ENCODE data around the gene DMXL2. TPM values are rescaled to one million over a fixed set of nuclear protein-coding genes. Genes with fewer than 3 reads are reported as not detected.

DMXL2 gene, protein sequence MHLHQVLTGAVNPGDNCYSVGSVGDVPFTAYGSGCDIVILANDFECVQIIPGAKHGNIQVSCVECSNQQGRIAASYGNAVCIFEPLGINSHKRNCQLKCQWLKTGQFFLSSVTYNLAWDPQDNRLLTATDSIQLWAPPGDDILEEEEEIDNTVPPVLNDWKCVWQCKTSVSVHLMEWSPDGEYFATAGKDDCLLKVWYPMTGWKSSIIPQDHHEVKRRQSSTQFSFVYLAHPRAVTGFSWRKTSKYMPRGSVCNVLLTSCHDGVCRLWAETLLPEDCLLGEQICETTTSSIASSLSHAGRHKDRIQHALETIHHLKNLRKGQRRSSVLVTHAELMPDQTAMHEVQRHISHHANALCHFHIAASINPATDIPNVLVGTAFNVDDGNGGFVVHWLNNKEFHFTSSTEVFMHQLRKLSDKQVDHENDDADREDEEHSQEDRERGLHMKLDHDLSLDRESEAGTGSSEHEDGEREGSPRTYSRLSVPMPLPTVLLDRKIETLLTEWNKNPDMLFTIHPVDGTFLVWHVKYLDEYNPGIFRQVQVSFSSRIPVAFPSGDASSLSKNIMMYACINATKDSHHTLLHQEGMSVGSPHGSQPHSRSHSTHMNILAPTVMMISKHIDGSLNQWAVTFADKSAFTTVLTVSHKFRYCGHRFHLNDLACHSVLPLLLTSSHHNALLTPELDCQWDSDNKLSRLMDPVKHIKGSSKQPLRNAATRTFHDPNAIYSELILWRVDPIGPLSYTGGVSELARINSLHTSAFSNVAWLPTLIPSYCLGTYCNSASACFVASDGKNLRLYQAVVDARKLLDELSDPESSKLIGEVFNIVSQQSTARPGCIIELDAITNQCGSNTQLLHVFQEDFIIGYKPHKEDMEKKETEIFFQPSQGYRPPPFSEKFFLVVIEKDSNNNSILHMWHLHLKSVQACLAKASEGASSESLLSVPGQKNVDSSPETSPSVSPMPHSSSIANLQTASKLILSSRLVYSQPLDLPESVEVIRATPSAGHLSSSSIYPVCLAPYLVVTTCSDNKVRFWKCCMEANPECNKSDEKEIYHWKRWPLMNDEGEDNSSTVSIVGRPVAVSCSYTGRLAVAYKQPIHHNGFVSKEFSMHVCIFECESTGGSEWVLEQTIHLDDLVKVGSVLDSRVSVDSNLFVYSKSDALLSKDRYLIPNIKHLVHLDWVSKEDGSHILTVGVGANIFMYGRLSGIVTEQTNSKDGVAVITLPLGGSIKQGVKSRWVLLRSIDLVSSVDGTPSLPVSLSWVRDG (N-terminal part only)
- total RNA-seq: 10 to 100 TPM; 64.4 to 81.3 TPM
- polyA plus RNA-seq (ENCODE audit: insufficient read depth, low read depth, low replicate concordance): 54.5 TPM
- long read RNA-seq, donor 1, partial matches to known transcripts: 0 of 1 reads
- long read RNA-seq, donor 1, other reads (novel, unspliced or antisense): 0 of 1 reads
- long read RNA-seq, donor 2, full-length matches to known transcripts: 1 of 1 reads
- long read RNA-seq, donor 2, partial matches to known transcripts: 0 of 1 reads
- long read RNA-seq, donor 2, other reads (novel, unspliced or antisense): 0 of 1 reads

DNA sequence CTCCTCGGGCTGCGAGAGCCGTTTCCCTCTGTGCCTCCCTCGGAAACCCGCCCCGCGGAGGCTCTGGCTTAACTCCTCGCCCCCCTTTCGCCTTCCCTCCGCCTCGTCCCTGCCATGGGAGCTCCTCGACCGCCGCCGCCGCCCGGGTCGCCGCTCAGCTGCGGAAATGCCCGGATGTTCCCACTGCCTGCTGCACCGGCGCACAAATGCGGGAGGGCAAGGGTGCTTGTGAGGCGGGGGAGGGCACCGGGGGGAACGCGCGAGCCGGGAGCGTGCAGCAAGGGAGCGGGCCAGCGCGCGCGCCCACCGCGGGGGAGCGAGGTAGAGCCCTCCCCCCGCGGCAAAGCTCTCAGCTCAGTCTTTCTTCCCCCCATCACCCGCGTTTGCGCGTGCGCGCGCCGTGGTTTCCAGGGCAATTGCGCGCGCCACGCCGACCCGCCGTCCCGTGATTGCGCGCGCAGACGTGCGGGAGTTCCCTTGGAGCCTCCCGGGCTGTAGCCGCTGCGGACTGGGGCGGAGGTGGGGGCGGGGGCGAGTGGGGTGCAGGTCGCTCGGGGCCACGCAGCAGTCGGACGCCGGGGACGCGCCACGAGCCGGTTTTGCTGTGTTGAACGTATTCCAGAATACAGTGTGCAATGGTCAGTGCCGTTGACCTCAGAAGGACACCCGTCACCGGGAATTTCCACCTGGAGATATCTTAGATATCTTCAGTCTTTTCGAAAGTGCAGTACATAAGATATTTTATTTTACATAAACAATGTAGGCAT lies at the start of gene DMXL2:
Gene DMXL2, minus strand, starts transcription at position 168 of the 767 bp plus-strand sequence. CDS start 226 bp downstream, outside the sequence.
- intact Hi-C loops (cut with DNase I; ENCODE audit: low total_unique reads): no loop called here
- Histone ChIP-seq H3K27me3 (no peaks in the 10 kb centered on the region), H3K36me3 (ENCODE audit: low read depth, missing control alignments) (no peaks in the 10 kb centered on the region), H3K4me3 (peak within 1 kb of the TSS; percentile 62 to 95), H3K9me3 (no peaks in the 10 kb centered on the region), H3K27ac (peak within 1 kb of the TSS; percentile 86 to 91), H3K4me1 (no peaks in the 10 kb centered on the region)
- WGBS, 2 donors: 0% methylated on average over 28 to 83 of the region's 83 CpGs
- TF ChIP-seq, protein P1, sequence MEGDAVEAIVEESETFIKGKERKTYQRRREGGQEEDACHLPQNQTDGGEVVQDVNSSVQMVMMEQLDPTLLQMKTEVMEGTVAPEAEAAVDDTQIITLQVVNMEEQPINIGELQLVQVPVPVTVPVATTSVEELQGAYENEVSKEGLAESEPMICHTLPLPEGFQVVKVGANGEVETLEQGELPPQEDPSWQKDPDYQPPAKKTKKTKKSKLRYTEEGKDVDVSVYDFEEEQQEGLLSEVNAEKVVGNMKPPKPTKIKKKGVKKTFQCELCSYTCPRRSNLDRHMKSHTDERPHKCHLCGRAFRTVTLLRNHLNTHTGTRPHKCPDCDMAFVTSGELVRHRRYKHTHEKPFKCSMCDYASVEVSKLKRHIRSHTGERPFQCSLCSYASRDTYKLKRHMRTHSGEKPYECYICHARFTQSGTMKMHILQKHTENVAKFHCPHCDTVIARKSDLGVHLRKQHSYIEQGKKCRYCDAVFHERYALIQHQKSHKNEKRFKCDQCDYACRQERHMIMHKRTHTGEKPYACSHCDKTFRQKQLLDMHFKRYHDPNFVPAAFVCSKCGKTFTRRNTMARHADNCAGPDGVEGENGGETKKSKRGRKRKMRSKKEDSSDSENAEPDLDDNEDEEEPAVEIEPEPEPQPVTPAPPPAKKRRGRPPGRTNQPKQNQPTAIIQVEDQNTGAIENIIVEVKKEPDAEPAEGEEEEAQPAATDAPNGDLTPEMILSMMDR (IDR thresholded peaks at IDR 0.05): no peak
- TF ChIP-seq POLR2A (IDR thresholded peaks at IDR 0.05): peak; percentile 14
- peak; percentile 88 for DNase-seq

DNA sequence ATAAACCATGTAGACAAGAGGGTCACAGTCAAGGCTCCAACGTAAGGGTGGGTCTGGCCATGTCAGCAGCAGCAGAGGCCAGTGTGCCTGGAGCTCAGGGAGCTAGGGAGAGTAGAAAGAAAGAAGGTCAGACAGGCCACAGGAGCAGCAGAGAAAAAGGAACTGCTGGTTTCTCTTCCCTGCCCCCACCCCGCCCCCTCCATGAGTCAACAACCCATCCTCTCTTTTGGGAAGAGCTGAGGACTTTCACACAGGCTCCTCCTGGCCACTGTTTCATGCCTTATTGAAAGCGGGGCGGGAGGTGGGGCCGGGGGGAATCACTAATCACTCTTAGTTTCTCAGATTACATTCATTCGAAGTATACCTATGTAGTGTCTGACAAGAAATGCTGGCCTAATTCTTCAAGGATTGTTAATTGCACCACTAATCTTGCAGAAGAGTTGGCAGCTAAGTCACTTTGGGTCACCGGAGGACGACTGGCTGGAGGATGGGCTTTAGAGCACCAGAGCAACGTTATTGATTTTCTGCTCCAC lies 49.6 kb upstream of the DMXL2 start:
- no peak for DNase-seq
- no peak overlapping the region for H3K27ac ChIP-seq
- TF ChIP-seq, protein P1 (IDR thresholded peaks at IDR 0.05): no peak
- no peak for TF ChIP-seq POLR2A (IDR thresholded peaks at IDR 0.05)
- no peak overlapping the region for H3K4me3 ChIP-seq
- no peaks in the 10 kb centered on the region for H3K36me3 ChIP-seq (ENCODE audit: low read depth, missing control alignments)
- WGBS, 2 donors: 31 to 42% methylated on average over 9 of the region's 9 CpGs
- H3K9me3 ChIP-seq: no peaks in the 10 kb centered on the region
- H3K4me1 ChIP-seq: no peaks in the 10 kb centered on the region
- intact Hi-C loops (cut with DNase I; ENCODE audit: low total_unique reads): no loop called here
- no peaks in the 10 kb centered on the region for H3K27me3 ChIP-seq

DNA sequence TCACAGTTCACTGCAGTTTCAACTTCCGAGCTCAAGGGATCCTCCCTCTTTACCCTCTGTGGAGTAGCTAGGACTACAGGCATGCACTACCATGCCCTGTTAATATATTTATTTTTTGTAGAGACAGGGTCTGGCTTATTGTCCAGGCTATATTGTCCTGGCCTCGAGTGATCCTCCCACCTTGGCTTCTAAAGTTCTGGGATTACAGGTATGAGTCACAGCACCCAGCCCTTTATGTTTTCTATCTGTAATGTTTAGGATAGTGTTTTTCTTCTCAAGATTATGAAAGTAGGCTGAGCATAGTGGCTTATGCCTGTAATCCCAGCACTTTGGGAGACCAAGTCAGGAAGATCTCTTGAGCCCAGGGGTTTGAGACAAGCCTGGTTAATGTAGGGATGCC lies 46.8 kb upstream of the DMXL2 start:
- no peaks in the 10 kb centered on the region for H3K27me3 ChIP-seq
- no peak overlapping the region for H3K27ac ChIP-seq
- intact Hi-C loops (cut with DNase I; ENCODE audit: low total_unique reads): no loop called here
- no peaks in the 10 kb centered on the region for H3K9me3 ChIP-seq
- 80 to 89% methylated on average over 2 of the region's 2 CpGs for WGBS, 2 donors
- DNase-seq: no peak
- H3K36me3 ChIP-seq (ENCODE audit: low read depth, missing control alignments): no peaks in the 10 kb centered on the region
- TF ChIP-seq, protein P1 (IDR thresholded peaks at IDR 0.05): no peak
- no peak for TF ChIP-seq POLR2A (IDR thresholded peaks at IDR 0.05)
- no peak overlapping the region for H3K4me3 ChIP-seq
- no peaks in the 10 kb centered on the region for H3K4me1 ChIP-seq
